ENCODE data around the gene IL5RA.

DNA sequence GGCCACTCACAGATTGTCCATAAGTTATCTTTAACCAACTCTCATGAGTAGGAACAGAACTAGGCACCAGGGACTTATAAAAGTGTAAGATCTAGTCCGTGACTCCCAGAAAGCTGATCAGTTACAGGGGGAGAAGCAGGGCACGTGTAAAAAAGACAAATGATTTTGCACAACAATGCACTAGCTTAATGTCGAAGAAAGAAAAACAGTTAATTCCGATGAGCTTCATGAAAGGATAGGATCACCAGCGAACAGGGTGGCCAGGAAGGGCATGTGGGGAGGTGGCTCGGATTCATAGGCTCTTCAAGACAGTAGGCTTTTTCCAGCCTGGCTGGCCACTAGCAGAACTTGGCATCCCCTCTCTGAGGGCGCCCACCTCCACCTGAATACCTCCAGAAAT lies 90.0 kb downstream of the IL5RA start:
- TF ChIP-seq, protein P1, sequence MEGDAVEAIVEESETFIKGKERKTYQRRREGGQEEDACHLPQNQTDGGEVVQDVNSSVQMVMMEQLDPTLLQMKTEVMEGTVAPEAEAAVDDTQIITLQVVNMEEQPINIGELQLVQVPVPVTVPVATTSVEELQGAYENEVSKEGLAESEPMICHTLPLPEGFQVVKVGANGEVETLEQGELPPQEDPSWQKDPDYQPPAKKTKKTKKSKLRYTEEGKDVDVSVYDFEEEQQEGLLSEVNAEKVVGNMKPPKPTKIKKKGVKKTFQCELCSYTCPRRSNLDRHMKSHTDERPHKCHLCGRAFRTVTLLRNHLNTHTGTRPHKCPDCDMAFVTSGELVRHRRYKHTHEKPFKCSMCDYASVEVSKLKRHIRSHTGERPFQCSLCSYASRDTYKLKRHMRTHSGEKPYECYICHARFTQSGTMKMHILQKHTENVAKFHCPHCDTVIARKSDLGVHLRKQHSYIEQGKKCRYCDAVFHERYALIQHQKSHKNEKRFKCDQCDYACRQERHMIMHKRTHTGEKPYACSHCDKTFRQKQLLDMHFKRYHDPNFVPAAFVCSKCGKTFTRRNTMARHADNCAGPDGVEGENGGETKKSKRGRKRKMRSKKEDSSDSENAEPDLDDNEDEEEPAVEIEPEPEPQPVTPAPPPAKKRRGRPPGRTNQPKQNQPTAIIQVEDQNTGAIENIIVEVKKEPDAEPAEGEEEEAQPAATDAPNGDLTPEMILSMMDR (IDR thresholded peaks at IDR 0.05; ENCODE audit: poor library complexity), result no peak
- TF ChIP-seq EZH2 (IDR thresholded peaks at IDR 0.05; ENCODE audit: borderline replicate concordance), result no peak

Data from hepatocyte (in vitro differentiated cells).